Measurements from ENCODE around the gene LMO1.

DNA sequence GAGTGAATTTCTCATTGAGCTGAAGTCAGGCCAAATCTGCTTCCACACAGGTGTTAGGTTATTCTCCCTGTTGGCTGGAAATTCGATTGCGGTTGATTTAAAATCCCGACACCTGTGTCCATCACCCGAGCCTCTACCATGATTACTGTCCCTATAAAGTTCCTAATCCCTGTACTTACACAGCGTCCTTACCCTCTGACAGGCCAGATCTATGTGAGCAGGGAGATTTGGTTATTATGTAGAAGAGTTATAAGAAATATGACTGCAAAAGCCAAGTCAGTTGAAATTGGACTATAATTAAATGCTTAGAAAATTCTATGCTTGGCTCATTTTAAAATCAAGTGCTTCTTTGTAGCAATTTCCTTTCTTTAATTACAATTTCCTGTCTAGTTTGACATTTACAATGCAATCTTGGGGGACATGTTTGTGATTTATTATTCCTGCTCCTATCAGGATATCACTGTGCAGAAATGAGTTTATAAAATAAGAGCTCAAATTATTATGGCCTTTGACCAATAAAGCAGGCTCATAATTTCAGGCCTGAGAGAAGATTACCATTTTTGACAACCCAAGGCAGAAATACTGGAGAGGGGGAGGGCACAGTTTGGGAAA lies 32.5 kb upstream of the LMO1 start:
- TF ChIP-seq, protein P1, sequence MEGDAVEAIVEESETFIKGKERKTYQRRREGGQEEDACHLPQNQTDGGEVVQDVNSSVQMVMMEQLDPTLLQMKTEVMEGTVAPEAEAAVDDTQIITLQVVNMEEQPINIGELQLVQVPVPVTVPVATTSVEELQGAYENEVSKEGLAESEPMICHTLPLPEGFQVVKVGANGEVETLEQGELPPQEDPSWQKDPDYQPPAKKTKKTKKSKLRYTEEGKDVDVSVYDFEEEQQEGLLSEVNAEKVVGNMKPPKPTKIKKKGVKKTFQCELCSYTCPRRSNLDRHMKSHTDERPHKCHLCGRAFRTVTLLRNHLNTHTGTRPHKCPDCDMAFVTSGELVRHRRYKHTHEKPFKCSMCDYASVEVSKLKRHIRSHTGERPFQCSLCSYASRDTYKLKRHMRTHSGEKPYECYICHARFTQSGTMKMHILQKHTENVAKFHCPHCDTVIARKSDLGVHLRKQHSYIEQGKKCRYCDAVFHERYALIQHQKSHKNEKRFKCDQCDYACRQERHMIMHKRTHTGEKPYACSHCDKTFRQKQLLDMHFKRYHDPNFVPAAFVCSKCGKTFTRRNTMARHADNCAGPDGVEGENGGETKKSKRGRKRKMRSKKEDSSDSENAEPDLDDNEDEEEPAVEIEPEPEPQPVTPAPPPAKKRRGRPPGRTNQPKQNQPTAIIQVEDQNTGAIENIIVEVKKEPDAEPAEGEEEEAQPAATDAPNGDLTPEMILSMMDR (conservative IDR thresholded peaks at IDR 0.05; ENCODE audit: low read length), result no peak
- no peak for TF ChIP-seq EZH2phosphoT487 (IDR thresholded peaks at IDR 0.05; ENCODE audit: borderline replicate concordance)

Measured in Loucy (cell line).